Stomach (tissue), 4 donors: Measurements from ENCODE around the gene RWDD3.

ENCODE experiments used
- CTCF ChIP-seq, 7 experiments: fragments of 450-650 bp in 4 of 7; fragments of 200-600 bp in 3 of 7; sonication (generic) in 3 of 7; IDR thresholded peaks; one replicate each; pipeline ENCODE4 v1.5.1; 2016 to 2019; ENCODE audit warnings: antibody characterized with exemption in 7 of 7, control low read depth in 2 of 7, mild to moderate bottlenecking in 1 of 7
- EP300 ChIP-seq: sonication (generic); formaldehyde crosslinking; IDR thresholded peaks from one replicate; pipeline ENCODE4 v1.6.1; 2017; ENCODE audit warnings: antibody characterized with exemption
- POLR2AphosphoS5 ChIP-seq, 3 donors: sonication (generic); formaldehyde crosslinking; IDR thresholded peaks; one replicate each; pipeline ENCODE4 v1.6.1; 2016; ENCODE audit warnings: antibody characterized with exemption in 3 of 3

GRCh38 chr1:95230768-95231191, 3.2 kb upstream of the RWDD3 start:
- no peak for TF ChIP-seq POLR2AphosphoS5 (IDR thresholded peaks at IDR 0.05)
- TF ChIP-seq CTCF (IDR thresholded peaks at IDR 0.05): no peak
- TF ChIP-seq EP300: no peak
